NCI-H345 (cell line): Measurements from ENCODE around the gene CD300LB.
"Not testable (repeated sequence)": the region's sequence is repeated elsewhere in the genome, so short reads cannot be mapped to it uniquely, and the experiment has no call there.

Experiments
- DNase-seq: peaks from one replicate; lab custom pipeline; 2025; lab: John Stamatoyannopoulos, UW

CD300LB gene

GRCh38 chr17:74525465-74525725 lies 5.9 kb downstream of the CD300LB start:
- no peak for DNase-seq

- no peak for DNase-seq
These were observed 6.4 kb downstream of the CD300LB start for GRCh38 chr17:74524653-74525464.

- DNase-seq: no peak
These were observed 8.0 kb downstream of the CD300LB start for GRCh38 chr17:74523308-74523707.

GRCh38 chr17:74522381-74523105 lies 8.7 kb downstream of the CD300LB start:
- no peak for DNase-seq

- DNase-seq: no peak
These were observed 9.5 kb downstream of the CD300LB start for GRCh38 chr17:74521701-74522201.

- no peak for DNase-seq
These were observed 10.3 kb downstream of the CD300LB start for GRCh38 chr17:74520790-74521480.

GRCh38 chr17:74520016-74520434 lies 11.2 kb downstream of the CD300LB start:
- no peak for DNase-seq

GRCh38 chr17:74518413-74518981 lies 12.8 kb downstream of the CD300LB start:
- DNase-seq: not testable (repeated sequence)

- no peak for DNase-seq
These were observed 14.5 kb downstream of the CD300LB start for GRCh38 chr17:74516561-74517328.

- no peak for DNase-seq
These were observed 15.3 kb downstream of the CD300LB start for GRCh38 chr17:74515941-74516340.

- peak; percentile 54 for DNase-seq
These were observed 16.5 kb downstream of the CD300LB start for GRCh38 chr17:74514632-74515334.

GRCh38 chr17:74513987-74514631 lies 17.2 kb downstream of the CD300LB start:
- DNase-seq: peak; percentile 55

- no peak for DNase-seq
These were observed 18.6 kb downstream of the CD300LB start for GRCh38 chr17:74512624-74513091.

GRCh38 chr17:74512036-74512435 lies 19.2 kb downstream of the CD300LB start:
- DNase-seq: no peak

- DNase-seq: no peak
These were observed 23.1 kb downstream of the CD300LB start for GRCh38 chr17:74508156-74508555.

- DNase-seq: not testable (repeated sequence)
These were observed 27.3 kb downstream of the CD300LB start for GRCh38 chr17:74503949-74504348.

GRCh38 chr17:74502861-74503260 lies 28.4 kb downstream of the CD300LB start:
- DNase-seq: no peak

GRCh38 chr17:74499992-74500391 lies 31.3 kb downstream of the CD300LB start:
- no peak for DNase-seq

GRCh38 chr17:74497471-74497870 lies 33.8 kb downstream of the CD300LB start:
- no peak for DNase-seq

- DNase-seq: peak; percentile 71
These were observed 37.9 kb downstream of the CD300LB start for GRCh38 chr17:74493331-74493833.
